Right forelimb (tissue), 1 donor: ENCODE data around the gene ALPP.
"Not testable (repeated sequence)": the region's sequence is repeated elsewhere in the genome, so short reads cannot be mapped to it uniquely, and the experiment has no call there.

Experiments used
- DNase-seq: peaks from one replicate; pipeline ENCODE4 v3.0.0-alpha.2; 2018

ALPP gene

DNA sequence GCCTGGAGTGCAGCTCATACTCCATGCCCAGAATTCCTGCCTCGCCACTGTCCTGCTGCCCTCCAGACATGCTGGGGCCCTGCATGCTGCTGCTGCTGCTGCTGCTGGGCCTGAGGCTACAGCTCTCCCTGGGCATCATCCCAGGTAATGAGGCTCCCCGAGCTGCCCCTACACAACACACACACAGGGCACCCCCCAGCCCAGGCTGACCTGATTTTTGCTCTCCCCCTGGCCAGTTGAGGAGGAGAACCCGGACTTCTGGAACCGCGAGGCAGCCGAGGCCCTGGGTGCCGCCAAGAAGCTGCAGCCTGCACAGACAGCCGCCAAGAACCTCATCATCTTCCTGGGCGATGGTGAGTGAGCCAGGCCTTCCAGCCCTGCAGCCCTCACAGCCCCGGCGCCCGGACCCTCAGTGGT is at the start of gene ALPP:
Gene ALPP, plus strand, starts transcription at position 17 of the 417 bp plus-strand sequence. Its CDS starts 52 bp downstream, at position 69.
- DNase-seq = not testable (repeated sequence)

DNA sequence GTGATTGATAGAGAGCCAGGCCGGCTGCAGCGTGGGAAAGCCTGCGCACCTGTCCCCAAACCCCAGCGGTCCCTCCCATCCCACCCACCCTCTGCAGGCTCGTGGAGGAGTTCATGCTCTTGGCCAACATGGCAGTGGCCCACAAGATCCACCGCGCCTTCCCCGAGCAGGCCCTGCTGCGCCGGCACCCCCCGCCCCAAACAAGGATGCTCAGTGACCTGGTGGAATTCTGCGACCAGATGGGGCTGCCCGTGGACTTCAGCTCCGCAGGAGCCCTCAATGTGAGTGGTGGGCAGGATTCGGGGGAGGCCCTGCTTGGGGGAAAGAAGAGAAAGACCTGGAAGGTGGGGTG is 48.9 kb upstream of the ALPP start:
- DNase-seq = peak; percentile 23

DNA sequence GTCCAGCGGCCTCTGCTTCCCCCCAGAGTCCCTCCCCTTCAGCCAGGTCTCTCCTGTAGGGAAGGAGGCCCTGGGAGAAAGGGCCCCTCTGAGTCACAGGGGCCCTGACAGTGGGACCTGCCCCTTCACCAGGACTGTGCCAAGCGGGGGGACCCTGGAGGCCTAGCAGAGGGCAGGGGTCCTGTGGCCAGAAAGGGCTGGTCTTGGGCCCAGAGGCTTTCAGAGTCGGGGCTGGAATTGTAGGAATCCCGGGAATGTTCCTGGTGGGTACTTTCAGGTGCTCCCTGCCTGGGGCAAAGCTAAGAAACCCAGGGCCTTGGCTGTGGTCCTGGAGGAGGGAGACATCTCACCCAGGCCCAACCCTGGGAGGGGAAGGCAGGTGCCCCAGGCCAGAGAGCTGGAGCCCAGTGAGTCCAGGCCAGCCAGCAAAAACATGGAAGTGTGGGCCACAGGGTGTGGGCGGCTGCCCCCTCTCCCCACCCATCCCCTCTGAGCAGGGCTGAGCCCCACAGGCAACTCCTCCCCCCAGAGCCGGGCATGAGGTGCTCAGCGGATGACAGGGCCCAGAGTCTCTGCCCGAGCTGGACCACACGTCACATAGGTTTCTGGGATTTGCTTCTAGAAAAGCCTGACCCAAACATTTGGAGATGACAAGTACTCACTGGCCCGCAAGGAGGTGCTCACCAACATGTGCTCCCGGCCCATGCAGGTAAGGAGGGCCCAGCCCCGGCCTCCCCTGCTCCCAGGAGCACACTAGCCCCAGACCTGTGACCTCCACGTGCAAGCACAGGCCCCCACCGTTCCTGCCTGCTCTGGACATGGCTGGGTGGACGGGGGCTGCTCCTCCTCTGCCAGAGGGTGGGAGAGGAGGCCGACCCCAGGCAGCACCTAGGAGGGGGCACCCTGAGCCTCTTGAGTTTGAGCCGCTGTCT is 48.2 kb upstream of the ALPP start:
- peak; percentile 31 for DNase-seq

DNA sequence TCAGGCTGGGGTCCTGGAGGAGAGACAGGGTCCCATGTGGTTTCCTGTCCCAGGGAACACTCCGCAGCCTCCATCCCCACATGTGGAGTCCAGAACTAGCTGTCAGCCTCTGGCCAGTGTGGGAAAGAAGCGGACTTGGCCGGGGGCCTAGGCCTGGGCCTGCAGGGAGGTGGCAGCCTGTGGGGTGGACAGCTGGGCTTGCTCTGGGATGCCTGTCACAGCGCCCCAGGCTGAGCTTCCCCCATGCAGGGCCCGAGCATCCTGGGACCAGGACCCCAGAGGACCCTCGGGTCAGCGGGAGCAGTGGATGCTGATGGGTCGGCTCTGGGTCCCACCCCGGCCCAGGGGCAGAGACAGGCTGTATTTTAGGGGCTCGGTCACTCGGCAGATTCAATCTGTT is 47.5 kb upstream of the ALPP start:
- peak; percentile 62 for DNase-seq

DNA sequence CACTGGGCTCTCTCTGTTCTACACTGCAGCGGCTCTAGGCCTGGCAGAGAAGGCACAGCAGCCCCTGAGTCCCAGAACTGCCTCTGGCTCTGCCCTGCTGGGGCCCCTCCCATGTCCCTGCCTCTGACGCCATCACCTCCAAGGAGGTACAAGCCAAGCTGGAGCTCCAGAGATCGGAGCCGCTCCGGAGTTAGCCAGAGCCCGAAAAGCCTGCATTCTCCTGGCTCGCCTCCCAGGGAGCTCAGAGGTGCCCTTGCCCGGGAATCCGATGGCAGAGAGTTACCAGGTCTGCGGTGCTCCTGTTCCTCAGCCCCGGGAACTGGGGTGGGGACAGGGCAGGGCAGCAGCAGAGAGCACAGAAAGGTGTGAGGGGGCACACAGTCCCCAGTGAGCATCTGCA is 46.9 kb upstream of the ALPP start:
- not testable (repeated sequence) for DNase-seq

DNA sequence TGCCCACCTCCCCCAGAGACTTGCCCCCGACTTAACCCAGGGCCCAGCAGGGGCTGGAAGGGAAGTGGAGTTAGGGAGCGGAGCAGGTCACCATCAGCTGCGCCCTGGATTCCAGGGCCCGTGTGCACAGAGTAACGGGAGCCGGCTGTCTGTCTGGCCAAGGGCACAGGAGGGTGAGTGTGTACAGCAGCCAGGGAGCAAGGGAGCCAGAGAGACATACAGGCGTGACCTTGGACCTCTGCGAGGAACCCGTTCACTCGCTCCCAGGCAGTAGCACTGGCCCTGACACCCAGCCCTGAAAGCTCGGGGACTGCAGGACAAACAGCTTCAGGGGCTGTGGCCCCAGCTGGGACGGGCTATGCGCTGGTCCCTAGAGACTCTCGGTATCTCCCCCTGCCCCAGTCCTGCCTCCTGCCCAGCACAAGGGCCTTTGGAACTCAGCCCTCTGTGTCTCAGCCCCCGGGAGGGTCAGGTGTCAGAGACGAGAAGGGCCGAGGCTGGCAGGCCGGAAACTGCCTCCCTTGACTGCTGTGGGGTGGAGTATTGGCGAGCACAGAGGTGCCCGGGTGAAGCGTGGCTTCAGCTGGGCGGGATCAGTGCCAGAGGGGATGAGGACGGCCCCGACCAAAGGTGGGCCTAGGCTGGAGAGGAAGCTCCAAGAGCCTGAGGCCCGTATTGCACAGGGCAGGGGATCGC is 46.2 kb upstream of the ALPP start:
- DNase-seq = peak; percentile 36

DNA sequence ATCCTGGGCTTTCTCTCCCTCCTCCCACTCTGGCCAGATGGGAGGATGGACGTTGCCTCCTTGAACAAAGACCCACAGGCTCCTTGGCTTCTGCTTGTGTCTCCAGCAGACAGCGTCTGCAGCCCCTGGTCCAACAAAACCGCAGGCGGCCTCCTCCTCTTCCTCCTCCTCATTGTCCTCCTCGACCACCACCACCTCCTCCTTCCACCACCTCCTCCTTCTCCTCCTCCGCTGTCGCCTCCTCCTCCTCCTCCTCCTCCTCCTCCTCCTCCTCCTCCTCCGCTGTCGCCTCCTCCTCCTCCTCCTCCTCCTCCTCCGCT is 45.7 kb upstream of the ALPP start:
- peak; percentile 9 for DNase-seq

DNA sequence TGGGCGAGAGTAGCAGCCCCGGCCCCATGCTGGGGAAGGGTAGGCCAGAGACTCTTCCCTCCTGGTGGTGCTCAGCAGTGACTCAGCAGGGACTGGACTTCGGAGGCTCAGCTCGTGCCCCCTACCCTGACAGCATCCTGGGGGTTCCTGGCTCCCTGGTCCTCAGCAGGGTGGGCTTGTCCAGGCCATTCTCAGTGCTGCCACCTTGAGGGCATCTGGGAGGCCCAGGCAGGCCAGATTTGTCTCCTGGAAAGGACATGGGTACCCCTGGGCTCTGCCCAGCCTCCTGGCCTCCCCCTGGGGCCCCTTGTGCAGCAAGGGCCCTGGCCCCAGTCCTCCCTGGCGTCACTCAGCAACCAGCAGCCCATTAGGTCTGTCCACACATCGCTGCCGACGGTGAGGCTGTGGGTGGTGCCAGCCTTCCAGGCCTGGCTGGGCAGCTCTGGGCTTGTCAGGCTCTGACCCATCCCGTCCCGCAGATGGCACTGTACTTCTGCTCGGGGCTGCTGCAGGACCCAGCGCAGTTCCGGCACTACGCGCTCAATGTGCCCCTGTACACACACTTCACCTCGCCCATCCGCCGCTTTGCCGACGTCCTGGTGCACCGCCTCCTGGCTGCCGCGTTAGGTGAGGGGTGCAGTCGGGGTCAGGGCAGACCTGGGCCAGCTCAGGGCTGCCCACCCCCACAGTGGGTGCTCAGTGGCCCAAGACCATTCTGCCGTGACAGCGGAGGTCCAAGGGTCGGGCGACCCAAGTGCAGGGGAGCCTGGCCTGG is 45.0 kb upstream of the ALPP start:
- DNase-seq = peak; percentile 48

DNA sequence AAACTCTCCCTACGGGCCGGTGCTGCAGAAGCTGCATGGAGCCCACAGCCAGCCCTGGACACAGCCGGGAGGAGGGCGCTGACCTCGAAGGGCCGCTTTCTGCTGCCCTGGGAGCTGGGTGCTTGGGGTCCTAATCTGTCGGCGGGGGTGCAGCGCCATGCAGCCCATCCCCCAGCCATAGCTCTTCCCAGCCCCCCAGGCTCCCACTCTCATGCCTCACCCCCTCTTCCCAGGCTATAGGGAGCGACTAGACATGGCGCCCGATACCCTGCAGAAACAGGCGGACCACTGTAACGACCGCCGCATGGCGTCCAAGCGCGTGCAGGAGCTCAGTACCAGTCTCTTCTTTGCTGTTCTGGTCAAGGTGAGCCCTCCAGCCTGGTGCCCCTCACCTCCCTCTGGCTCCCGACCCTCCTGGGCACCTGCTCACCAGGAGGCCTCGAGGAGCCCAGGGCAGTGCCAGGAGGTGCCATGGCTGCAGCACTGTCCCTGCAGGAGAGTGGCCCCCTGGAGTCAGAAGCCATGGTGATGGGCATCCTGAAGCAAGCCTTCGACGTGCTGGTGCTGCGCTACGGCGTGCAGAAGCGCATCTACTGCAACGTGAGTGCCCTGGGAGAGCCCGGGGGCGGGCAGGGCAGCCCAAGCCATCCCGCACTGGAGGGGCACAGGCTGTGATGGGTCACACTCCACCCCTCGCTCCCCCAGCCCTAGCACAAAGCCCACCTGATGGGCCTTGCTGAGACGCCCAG is 44.2 kb upstream of the ALPP start:
- DNase-seq = peak; percentile 18

DNA sequence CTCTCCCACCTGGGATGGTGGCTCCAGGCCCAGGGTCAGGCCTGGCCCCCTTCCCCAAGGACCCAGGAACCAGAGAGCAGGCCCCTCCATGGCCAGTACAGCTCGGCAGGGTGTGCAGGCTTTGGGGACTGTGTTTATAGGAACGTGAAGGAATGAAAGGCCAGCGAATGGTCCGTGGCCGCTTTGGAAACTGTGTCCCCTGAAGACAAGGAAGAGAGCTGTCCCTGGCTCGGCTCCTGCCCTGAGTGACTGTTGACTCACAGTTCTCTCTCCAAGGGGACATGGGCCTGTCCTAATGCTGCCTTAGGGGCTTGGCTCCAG is 43.7 kb upstream of the ALPP start:
- not testable (repeated sequence) for DNase-seq

DNA sequence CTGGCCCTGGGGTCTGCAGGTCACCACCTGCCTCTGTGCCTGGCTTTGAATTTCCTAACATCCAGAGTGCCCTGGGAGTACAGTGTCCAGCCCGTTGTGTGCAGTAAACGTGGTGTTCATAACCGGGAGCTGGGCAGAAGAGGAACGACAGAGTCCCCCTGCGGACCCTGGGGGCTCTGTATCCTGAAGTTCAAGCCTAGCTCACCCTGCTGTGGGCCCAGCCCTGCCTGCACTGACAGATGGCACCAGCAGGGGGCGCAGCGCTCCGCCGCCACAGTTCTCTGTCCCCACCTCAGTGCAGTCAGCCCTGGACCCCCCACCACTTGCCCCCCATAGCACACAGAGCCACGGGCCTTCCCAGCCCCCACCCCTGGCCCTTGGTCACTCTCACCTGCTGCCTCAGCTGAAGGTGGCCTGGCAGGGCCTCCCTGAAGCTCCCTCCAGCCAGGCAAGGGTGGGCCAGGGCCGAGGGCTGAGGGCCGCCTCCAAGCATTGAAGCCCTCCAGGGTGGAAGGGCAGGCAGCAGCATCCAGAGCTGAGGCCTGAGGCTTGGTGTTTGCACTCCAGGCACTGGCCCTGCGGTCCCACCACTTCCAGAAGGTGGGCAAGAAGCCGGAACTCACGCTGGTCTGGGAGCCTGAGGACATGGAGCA is 43.2 kb upstream of the ALPP start:
- peak; percentile 21 for DNase-seq

DNA sequence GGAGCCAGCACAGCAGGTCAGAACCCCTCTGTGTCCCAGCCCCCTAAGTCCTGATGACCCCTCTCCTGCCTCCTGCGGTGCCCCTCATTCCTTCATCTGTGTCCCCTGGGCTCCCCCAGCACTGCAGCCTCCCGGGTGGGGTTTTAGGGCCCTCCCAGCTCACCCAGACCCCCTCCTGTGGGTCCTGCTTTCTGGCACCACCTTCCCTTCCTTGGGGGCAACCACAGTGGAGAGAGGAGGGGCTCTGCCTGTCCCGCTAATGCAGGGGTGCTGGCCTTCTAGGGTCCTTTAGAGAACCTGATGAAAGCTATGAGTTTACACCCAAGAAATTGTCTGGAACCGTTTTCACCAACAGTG is 42.7 kb upstream of the ALPP start:
- peak; percentile 18 for DNase-seq

DNA sequence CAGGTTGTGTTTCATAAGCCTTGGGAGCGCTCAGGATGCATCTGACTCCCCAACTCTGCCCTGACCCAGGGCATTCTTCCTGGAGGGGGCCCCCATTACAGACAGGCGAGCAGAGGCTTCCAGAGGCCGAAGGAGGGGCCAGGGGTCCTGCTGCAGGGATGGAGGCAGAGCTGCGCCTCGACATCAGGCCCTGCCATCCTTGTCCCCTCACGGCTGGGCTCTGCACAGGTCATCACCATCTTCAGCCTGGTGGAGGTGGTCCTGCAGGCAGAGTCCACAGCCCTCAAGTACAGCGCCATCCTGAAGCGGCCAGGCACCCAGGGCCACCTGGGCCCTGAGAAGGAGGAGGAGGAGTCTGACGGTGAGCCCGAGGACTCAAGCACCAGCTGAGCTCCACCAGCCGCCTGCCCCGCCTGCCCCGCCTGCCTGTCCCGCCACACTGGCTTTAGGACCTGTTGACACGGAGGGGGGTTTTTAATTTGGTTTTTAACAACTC is 42.3 kb upstream of the ALPP start:
- DNase-seq = peak; percentile 18

DNA sequence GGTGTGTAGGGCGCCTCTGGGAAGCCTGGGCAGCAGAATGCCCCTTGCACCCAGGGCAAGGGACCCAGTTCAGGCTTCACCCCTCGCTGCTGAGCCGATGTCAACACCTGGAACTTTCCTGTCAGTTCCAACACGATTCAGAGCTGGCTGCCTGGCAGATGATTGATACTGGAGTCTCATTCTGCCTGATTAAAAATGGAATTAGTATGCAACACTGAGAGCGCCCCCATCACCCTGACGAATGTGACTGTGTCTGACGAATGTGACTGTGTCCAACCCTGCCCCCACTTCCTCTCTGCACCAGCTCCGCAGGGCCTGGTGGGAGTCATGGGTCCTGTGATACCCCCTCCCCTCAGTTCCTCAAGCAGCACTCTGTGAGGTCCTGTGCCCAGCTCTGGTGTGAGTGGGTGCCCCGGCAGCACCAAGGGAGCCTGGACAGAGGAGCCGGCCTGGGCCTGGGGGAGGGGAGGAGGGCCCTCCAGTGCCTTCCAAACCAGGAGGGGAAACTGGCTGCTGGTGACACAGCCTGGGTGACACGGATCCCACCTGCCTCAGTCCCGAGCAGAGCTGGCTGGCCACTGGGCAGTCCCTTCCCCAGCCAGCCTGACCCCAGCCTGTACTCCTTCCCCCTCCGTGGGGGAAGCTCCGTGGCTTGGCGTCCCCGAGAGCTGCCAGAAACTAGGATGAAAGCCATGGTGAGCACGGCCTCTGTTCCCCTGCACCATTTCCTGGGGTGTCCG is 41.4 kb upstream of the ALPP start:
- peak; percentile 28 for DNase-seq

DNA sequence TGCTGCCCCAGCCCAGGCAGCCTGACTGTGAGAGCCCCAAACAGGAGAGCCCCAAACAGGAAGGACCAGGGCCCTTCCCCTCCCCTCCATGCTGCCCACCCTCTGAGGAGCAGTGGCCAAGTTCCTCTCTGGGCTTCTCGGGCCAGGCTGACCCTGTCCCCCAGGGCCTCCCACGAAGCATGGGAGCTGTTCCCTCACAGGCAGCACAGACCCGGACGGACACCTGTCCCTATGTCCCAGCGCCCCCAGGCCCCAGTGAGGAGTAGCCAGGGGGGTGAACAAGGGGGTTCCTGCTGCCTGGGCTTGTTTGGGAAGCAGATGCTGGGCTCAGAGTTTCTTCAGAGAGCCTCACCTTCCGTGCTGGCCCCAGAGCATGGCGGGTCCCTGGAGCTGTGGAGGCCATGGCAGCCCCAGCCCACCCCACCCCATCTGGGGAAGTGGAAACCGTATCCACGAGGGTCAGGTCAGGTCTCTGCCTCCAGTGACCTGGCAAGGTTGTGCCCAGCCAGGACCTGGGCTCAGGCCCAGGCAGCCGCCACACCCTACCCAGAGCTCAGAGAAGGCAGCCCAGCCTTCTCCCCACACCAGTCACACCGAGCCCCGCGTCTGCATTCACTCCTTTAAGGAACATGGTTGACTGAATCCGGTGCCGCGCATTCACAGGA is 40.3 kb upstream of the ALPP start:
- DNase-seq = not testable (repeated sequence)

DNA sequence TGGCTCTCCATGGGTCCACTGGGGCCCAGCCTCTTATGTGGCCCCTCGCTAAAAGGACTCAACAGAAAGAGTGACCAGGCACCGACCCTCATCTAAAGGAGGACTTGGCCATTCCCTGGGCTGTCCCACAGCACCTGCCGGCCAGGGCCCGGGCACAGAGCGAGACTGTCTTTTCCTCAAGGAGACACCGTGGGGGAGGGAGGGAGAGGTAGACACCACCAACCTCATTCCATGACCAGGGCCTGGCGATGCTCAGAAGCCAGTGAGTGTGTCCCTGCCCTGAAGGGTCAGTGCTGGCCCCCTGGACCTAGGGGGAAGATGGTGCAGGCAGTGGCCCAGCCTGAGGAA is 39.8 kb upstream of the ALPP start:
- DNase-seq = no peak

DNA sequence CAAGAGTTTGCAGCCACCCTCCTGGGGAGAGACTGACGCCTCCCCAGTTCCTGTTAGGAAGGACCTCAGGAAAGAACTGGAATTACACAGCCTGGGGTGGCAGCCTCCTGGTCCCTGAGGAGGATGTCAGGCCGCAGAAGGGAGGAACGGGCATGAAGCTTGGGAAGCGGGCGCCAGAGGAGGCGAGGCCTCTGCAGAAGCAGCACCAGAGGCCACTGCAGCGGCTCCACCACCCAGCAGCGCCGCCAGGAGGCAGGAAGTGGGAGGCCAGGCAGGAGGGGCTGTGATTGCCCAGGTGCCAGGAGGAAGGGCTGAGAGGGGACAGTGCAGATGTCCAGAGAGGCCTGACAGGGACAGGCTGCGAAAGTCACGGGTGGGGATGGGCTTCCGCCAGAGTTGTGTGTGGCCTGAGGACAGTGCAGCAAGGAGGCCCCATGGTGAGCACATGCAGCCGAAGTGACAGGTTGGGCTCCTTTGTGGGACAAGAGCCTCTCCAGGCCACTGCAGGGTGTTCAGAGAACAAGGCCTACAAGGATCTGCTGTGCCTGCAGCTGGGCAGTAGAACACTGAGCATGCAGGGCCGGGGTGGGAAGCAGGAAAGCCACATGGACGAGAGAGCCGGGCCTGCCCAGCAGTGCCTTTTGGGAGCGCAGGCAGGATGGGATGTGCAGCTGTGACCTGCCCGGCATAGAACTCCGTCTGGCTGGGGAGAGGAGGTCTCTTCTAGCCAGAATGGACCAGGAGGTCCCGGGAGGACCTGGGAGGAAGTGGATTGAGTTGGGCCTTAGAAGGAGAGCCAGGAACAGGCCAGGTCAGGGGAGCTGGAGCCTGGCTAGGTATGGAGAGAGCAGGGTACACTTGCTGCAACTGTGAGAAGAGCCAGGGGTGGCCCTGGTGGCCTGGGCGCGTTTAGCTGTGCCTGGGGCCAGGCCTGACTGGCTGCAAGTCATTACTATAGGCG is 39.1 kb upstream of the ALPP start:
- DNase-seq = no peak

DNA sequence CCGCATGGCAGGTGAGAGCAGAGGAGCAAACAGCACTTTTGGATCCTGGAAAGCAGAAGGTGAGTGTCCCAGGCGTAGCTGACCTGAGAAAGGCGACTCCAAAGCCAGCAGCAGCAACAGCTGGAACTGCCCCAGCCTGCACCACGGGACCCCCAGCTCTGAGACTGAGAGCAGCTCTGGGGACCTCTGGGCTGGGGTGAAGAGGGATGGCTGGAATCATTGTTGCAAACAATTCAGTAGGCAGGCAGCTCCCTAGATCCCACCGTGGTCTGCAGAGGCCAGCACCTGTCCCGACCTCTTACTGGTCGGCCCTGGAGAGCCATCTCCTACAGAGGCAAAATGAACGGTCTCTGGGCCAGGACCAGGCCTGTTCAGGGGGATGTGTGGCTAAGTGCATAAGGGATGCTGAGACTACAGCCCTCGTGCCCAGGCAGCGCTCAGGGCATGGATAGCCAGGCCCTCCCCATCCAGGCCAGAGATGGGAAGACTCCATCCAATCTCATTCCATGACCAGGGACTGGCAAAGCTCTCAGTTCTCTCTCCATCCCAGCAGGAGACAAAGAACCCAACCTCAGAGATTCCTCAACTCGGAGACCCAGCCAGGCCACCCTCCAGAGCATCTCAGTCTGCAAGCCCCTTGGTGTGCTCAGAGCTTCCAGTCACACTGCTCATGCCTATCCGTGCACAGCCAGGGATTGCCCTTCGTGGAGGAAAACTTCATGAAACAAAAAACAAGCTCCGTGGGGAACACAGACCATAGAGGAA is 38.2 kb upstream of the ALPP start:
- no peak for DNase-seq
